ENCODE results near the gene CRKL. TPM values are rescaled to one million over a fixed set of nuclear protein-coding genes. Genes with fewer than 3 reads are reported as not detected.

The CRKL gene
- total RNA-seq, 1 experiment from 2014 or later: 35.4 TPM

GRCh38 chr22:20956258-20957101 is 39.3 kb downstream of the CRKL start:
- no peaks in the 10 kb centered on the region for H4K20me1 ChIP-seq (ENCODE audit: low read length)
- ChIA-PET POLR2A (ENCODE audit: unreplicated experiment) (no interaction called here), CTCF (interaction anchor here (0.6 to 1.0 kb wide), 2 partner anchors 36 to 71 kb away, joined by 3 to 4 read pairs; no protein-coding TSS in a partner anchor)
- H3K4me3 ChIP-seq (ENCODE audit: low read length): peak overlapping the region; percentile 83
- H3K4me2 ChIP-seq (ENCODE audit: low read length): peak overlapping the region; percentile 94
- H3K9me2 ChIP-seq (replicated peaks; ENCODE audit: low read length): no peaks in the 10 kb centered on the region
- ATAC-seq (peak; percentile 32), DNase-seq (peak; percentile 75)
- H3K27ac ChIP-seq (ENCODE audit: low read length): peak overlapping the region; percentile 47
- intact Hi-C loops (cut with micrococcal nuclease): no loop called here
- H2AFZ ChIP-seq (ENCODE audit: low read length): peak overlapping the region; percentile 94
- no peak for TF ChIP-seq EZH2phosphoT487 (IDR thresholded peaks at IDR 0.05; ENCODE audit: borderline replicate concordance, low read length)
- no peak for TF ChIP-seq EZH2 (IDR thresholded peaks at IDR 0.05; ENCODE audit: low read length, unreplicated experiment)
- peak; percentile 50 for TF ChIP-seq CTCF (conservative IDR thresholded peaks at IDR 0.05; ENCODE audit: low read depth, low read length)
- H3K79me2 ChIP-seq (ENCODE audit: low read length): peaks cover 38% of the 10 kb centered on the region
- peak overlapping the region; percentile 78 for H3K9ac ChIP-seq (ENCODE audit: low read length)
- H3K9me3 ChIP-seq (ENCODE audit: low read length): no peaks in the 10 kb centered on the region
- H3K4me1 ChIP-seq (ENCODE audit: insufficient read depth, low read length): peaks cover 13% of the 10 kb centered on the region
- no TSS peak for BruUV-seq (replicated peaks)
- no peaks in the 10 kb centered on the region for H3K27me3 ChIP-seq (ENCODE audit: low read length)
- H3F3A ChIP-seq (ENCODE audit: low read length, unreplicated experiment): peaks cover 4% of the 10 kb centered on the region
- peaks cover 19% of the 10 kb centered on the region; the same call in 1 of the 2 replicates for H3K36me3 ChIP-seq (ENCODE audit: low read depth, low read length)

GRCh38 chr22:20957102-20957682 is 40.0 kb downstream of the CRKL start:
- Histone ChIP-seq H3K9me2 (replicated peaks; ENCODE audit: low read length) (no peaks in the 10 kb centered on the region), H3K27me3 (ENCODE audit: low read length) (no peaks in the 10 kb centered on the region), H3K4me1 (ENCODE audit: insufficient read depth, low read length) (peaks cover 13% of the 10 kb centered on the region), H3K9ac (ENCODE audit: low read length) (peak overlapping the region; percentile 78), H3K9me3 (ENCODE audit: low read length) (no peaks in the 10 kb centered on the region), H3K27ac (ENCODE audit: low read length) (peak overlapping the region; percentile 47), H2AFZ (ENCODE audit: low read length) (peak overlapping the region; percentile 94), H3K4me3 (ENCODE audit: low read length) (peak overlapping the region; percentile 83), H3K4me2 (ENCODE audit: low read length) (peak overlapping the region; percentile 94), H4K20me1 (ENCODE audit: low read length) (no peaks in the 10 kb centered on the region), H3K36me3 (ENCODE audit: low read depth, low read length) (peaks cover 12% of the 10 kb centered on the region; the same call in 1 of the 2 replicates), H3F3A (ENCODE audit: low read length, unreplicated experiment) (peaks cover 4% of the 10 kb centered on the region), H3K79me2 (ENCODE audit: low read length) (peaks cover 30% of the 10 kb centered on the region)
- TF ChIP-seq CTCF (conservative IDR thresholded peaks at IDR 0.05; ENCODE audit: low read depth, low read length) (no peak), EZH2 (IDR thresholded peaks at IDR 0.05; ENCODE audit: low read length, unreplicated experiment) (no peak), EZH2phosphoT487 (IDR thresholded peaks at IDR 0.05; ENCODE audit: borderline replicate concordance, low read length) (no peak)
- POLR2A ChIA-PET (ENCODE audit: unreplicated experiment): no interaction called here
- BruUV-seq (replicated peaks): TSS peak; percentile 32
- CTCF ChIA-PET: interaction anchor here (1.0 kb wide), 1 partner anchor 72 kb away, joined by 3 read pairs; no protein-coding TSS in a partner anchor
- ATAC-seq: peak; percentile 50
- intact Hi-C loops (cut with micrococcal nuclease): no loop called here
- DNase-seq: peak; percentile 22
